Upper lobe of left lung (tissue), 6 donors: ENCODE data around the gene YIF1B. TPM values are rescaled to one million over a fixed set of nuclear protein-coding genes. Genes with fewer than 3 reads are reported as not detected.
"Not testable (repeated sequence)": the region's sequence is repeated elsewhere in the genome, so short reads cannot be mapped to it uniquely, and the experiment has no call there.

Experiments
- ATAC-seq, 2 donors: fragments of 200-7000 bp; cut with Tn5 transposase; one replicate each; pipeline ENCODE4 v1.9.1; 2022; ENCODE audit warnings: mild to moderate bottlenecking in 2 of 2, moderate library complexity in 2 of 2; ENCODE audit not compliant: low FRiP score in 2 of 2
- DNase-seq, 2 donors: peaks; one replicate each; pipeline ENCODE4 v3.0.0-alpha.2; 2019 to 2020
- H3K27ac ChIP-seq, 4 donors: fragments of 200-600 bp; sonication (generic); one replicate each; pipeline ENCODE4 v1.5.1; 2016 to 2019
- H3K27me3 ChIP-seq, 4 donors: fragments of 200-600 bp; sonication (generic); one replicate each; pipeline ENCODE4 v1.5.1; 2017 to 2019
- H3K36me3 ChIP-seq, 4 donors: fragments of 200-600 bp; sonication (generic); one replicate each; pipeline ENCODE4 v1.5.1; 2016 to 2019
- H3K4me1 ChIP-seq, 4 donors: fragments of 200-600 bp; sonication (generic); one replicate each; pipeline ENCODE4 v1.5.1; 2018 to 2019
- H3K4me3 ChIP-seq, 4 donors: fragments of 200-600 bp; sonication (generic); one replicate each; pipeline ENCODE4 v1.5.1; 2017 to 2019; ENCODE audit warnings: mild to moderate bottlenecking in 2 of 4, moderate library complexity in 1 of 4
- H3K9me3 ChIP-seq, 4 donors: fragments of 200-600 bp; sonication (generic); one replicate each; pipeline ENCODE4 v1.5.1; 2018 to 2019
- CTCF ChIP-seq, 6 experiments: fragments of 450-650 bp in 4 of 6; fragments of 200-600 bp in 2 of 6; sonication (generic) in 2 of 6; IDR thresholded peaks; one replicate each; pipeline ENCODE4 v1.5.1; 2016 to 2019; ENCODE audit warnings: antibody characterized with exemption in 6 of 6
- EP300 ChIP-seq, 4 donors: sonication (generic); formaldehyde crosslinking; IDR thresholded peaks; one replicate each; pipeline ENCODE4 v1.5.1; 2017; ENCODE audit warnings: antibody characterized with exemption in 4 of 4, control low read depth in 2 of 4
- POLR2A ChIP-seq, 4 donors: fragments of 450-650 bp; IDR thresholded peaks; one replicate each; pipeline ENCODE4 v1.5.1; 2016 to 2017; ENCODE audit warnings: antibody characterized with exemption in 4 of 4, mild to moderate bottlenecking in 2 of 4
- POLR2AphosphoS5 ChIP-seq, 2 donors: sonication (generic); formaldehyde crosslinking; IDR thresholded peaks; one replicate each; pipeline ENCODE4 v1.5.1; 2017; ENCODE audit warnings: antibody characterized with exemption in 2 of 2
- WGBS, 2 donors: methylation state at CpG; one replicate each; pipeline ENCODE4 v1.1.5; 2017 to 2018; 5-methylcytosine and 5-hydroxymethylcytosine counted together
- total RNA-seq, 6 donors: library from RNA; depleted of rRNA in 4 of 6; stranded (reverse); fragments of >200 nt in 4 of 6; gene quantifications; one replicate each; pipeline versions ENCODE4 v1.1.0 to v1.2.1, GENCODE V29; 2016 to 2021
- donor health status: DM: no; HTN: no; CAD: no; lungs with moderate emphysema.
- donor health status: DM: no; HTN: yes; CAD: no; lungs with severe emphysema.

The YIF1B gene
- total RNA-seq, 6 donors from 2014 or later: 15.3 to 45.8 (median 29.8) TPM

- TF ChIP-seq POLR2AphosphoS5 (IDR thresholded peaks at IDR 0.05) (no peak), POLR2A (IDR thresholded peaks at IDR 0.05) (no peak), CTCF (IDR thresholded peaks at IDR 0.05) (no peak), EP300 (IDR thresholded peaks at IDR 0.05) (no peak)
- H3K9me3 ChIP-seq: no peaks in the 10 kb centered on the region
- H3K36me3 ChIP-seq: no peaks in the 10 kb centered on the region
- ATAC-seq (no peak), DNase-seq (no peak)
- no peaks in the 10 kb centered on the region for H3K27me3 ChIP-seq
- no peak overlapping the region for H3K27ac ChIP-seq
- no peaks in the 10 kb centered on the region for H3K4me1 ChIP-seq
- H3K4me3 ChIP-seq: no peak overlapping the region
- 82% methylated on average over 4 of the region's 4 CpGs for WGBS, 2 donors
Observed at GRCh38 chr19:38346837-38347236, 31.1 kb upstream of the YIF1B start.

- WGBS, 2 donors: 86 to 97% methylated on average over 2 of the region's 2 CpGs
- DNase-seq (no peak), ATAC-seq (no peak)
- TF ChIP-seq POLR2A (IDR thresholded peaks at IDR 0.05) (no peak), CTCF (IDR thresholded peaks at IDR 0.05) (no peak), POLR2AphosphoS5 (IDR thresholded peaks at IDR 0.05) (no peak), EP300 (IDR thresholded peaks at IDR 0.05) (no peak)
- no peaks in the 10 kb centered on the region for H3K27me3 ChIP-seq
- H3K4me1 ChIP-seq: peaks cover 7 to 13% (median 11%) of the 10 kb centered on the region in 4 donors
- H3K4me3 ChIP-seq: no peak overlapping the region
- no peaks in the 10 kb centered on the region for H3K9me3 ChIP-seq
- no peaks in the 10 kb centered on the region for H3K36me3 ChIP-seq
- H3K27ac ChIP-seq: no peak overlapping the region
Observed at GRCh38 chr19:38340927-38341326, 25.2 kb upstream of the YIF1B start.

GRCh38 chr19:38339011-38339410, 23.3 kb upstream of the YIF1B start:
- H3K36me3 ChIP-seq, H3K4me3 ChIP-seq, ATAC-seq, DNase-seq, H3K27me3 ChIP-seq, H3K9me3 ChIP-seq, H3K27ac ChIP-seq: not testable (repeated sequence)
- WGBS, 2 donors: 72 to 92% methylated on average over 3 to 4 of the region's 4 CpGs
- peaks cover 7 to 18% (median 12%) of the 10 kb centered on the region in 4 donors for H3K4me1 ChIP-seq

GRCh38 chr19:38337360-38337653, 21.6 kb upstream of the YIF1B start:
- WGBS, 2 donors: 55 to 65% methylated on average over 10 of the region's 10 CpGs
- peaks cover 7 to 18% (median 12%) of the 10 kb centered on the region in 4 donors for H3K4me1 ChIP-seq
- H3K27ac ChIP-seq: peak overlapping the region; percentile 93 to 99 (median 97)
- DNase-seq (peak in 1 of 2 donors; percentile 64), ATAC-seq (no peak)
- no peak for TF ChIP-seq POLR2A (IDR thresholded peaks at IDR 0.05)
- H3K27me3 ChIP-seq: no peaks in the 10 kb centered on the region
- H3K36me3 ChIP-seq: no peaks in the 10 kb centered on the region
- H3K9me3 ChIP-seq: no peaks in the 10 kb centered on the region
- peak overlapping the region in 3 of 4 donors; percentile 80 to 95 (median 89) for H3K4me3 ChIP-seq

GRCh38 chr19:38336638-38337359, 21.1 kb upstream of the YIF1B start:
- Histone ChIP-seq H3K27ac (peak overlapping the region; percentile 93 to 99 (median 97)), H3K27me3 (no peaks in the 10 kb centered on the region), H3K4me1 (peaks cover 7 to 18% (median 12%) of the 10 kb centered on the region in 4 donors), H3K4me3 (peak overlapping the region; percentile 80 to 95 (median 91)), H3K9me3 (no peaks in the 10 kb centered on the region), H3K36me3 (no peaks in the 10 kb centered on the region)
- peak; percentile 97 to 99 for DNase-seq
- peak in 1 of 6 experiments; percentile 15 for TF ChIP-seq CTCF (IDR thresholded peaks at IDR 0.05)
- peak in 1 of 4 donors; percentile 40 for TF ChIP-seq POLR2A (IDR thresholded peaks at IDR 0.05)
- no peak for TF ChIP-seq EP300 (IDR thresholded peaks at IDR 0.05)
- no peak for TF ChIP-seq POLR2AphosphoS5 (IDR thresholded peaks at IDR 0.05)
- 6 to 8% methylated on average over 40 to 41 of the region's 41 CpGs for WGBS, 2 donors
- peak; percentile 92 to 95 for ATAC-seq
